LHCN-M2 (cell line): Measurements from ENCODE around the gene NCOA4. TPM values are rescaled to one million over a fixed set of nuclear protein-coding genes. Genes with fewer than 3 reads are reported as not detected.
"Not testable (repeated sequence)": the region's sequence is repeated elsewhere in the genome, so short reads cannot be mapped to it uniquely, and the experiment has no call there.

Source experiments
- DNase-seq: peaks from one replicate; pipeline ENCODE4 v3.0.0-alpha.2; 2012; ENCODE audit warnings: low read depth
- total RNA-seq: library from RNA; depleted of rRNA; stranded (reverse); fragments of >200 nt; gene quantifications from 2 replicates; pipeline ENCODE4 v1.2.3, GENCODE V29; 2014; rRNA removed

The NCOA4 gene
- total RNA-seq, 1 experiment from 2014 or later = 137 TPM

- not testable (repeated sequence) for DNase-seq
Observed at GRCh38 chr10:45984473-45984872, 46.0 kb downstream of the NCOA4 start.

- DNase-seq = peak; percentile 64
Observed at GRCh38 chr10:45983538-45984186, 46.8 kb downstream of the NCOA4 start.

GRCh38 chr10:45981367-45981766 is 49.1 kb downstream of the NCOA4 start:
- not testable (repeated sequence) for DNase-seq

GRCh38 chr10:45978554-45978953 is 51.9 kb downstream of the NCOA4 start:
- not testable (repeated sequence) for DNase-seq

GRCh38 chr10:45974041-45974440 is 56.4 kb downstream of the NCOA4 start:
- not testable (repeated sequence) for DNase-seq

- not testable (repeated sequence) for DNase-seq
Observed at GRCh38 chr10:45972813-45973169, 57.6 kb downstream of the NCOA4 start.

GRCh38 chr10:45972106-45972812 is 58.2 kb downstream of the NCOA4 start, which contains the start of gene TIMM23:
Gene TIMM23 (plus strand): TSS chr10:45972489. CDS start chr10:45972625, 136 bp downstream.
- DNase-seq = peak; percentile 79

GRCh38 chr10:45971742-45972105 is 58.7 kb downstream of the NCOA4 start:
- DNase-seq = not testable (repeated sequence)

GRCh38 chr10:45971019-45971418 is 59.4 kb downstream of the NCOA4 start:
- not testable (repeated sequence) for DNase-seq

GRCh38 chr10:45962686-45963452 is 67.6 kb downstream of the NCOA4 start:
- DNase-seq = not testable (repeated sequence)

- not testable (repeated sequence) for DNase-seq
Observed at GRCh38 chr10:45957928-45958327, 72.5 kb downstream of the NCOA4 start.

- not testable (repeated sequence) for DNase-seq
Observed at GRCh38 chr10:45956634-45957033, 73.8 kb downstream of the NCOA4 start.

Other genes starting within 250 kb of the NCOA4 start
- gene AGAP4, start 183.1 kb downstream of the NCOA4 start, total RNA-seq = 4.6 and 5.8 TPM in 2 replicates
- 107 and 117 TPM in 2 replicates for gene TIMM23, start 58.1 kb downstream of the NCOA4 start, total RNA-seq
- not detected in 2 replicates for gene MSMB, start 15.6 kb upstream of the NCOA4 start, total RNA-seq